ENCODE measurements around the gene SPATA6L.

DNA sequence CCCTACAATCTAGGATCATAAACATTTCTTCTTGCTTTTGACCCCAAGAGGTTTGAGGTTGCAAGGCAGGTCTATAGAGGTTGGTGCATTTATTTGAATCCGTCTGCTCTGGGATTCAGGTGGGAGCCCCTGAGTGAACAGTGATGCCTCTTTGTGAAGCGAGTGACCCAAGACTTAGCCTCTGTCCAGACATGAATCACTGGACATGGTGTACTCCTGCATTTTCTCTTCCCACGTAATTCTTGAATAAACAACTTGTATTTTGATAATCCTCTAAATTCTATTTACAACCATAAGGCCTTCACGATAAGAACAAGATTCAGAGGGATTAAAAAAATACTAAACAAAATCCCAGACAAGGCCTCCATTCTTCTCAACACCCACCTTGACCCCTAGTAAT is 71.7 kb downstream of the SPATA6L start:
- TF ChIP-seq, protein P1, sequence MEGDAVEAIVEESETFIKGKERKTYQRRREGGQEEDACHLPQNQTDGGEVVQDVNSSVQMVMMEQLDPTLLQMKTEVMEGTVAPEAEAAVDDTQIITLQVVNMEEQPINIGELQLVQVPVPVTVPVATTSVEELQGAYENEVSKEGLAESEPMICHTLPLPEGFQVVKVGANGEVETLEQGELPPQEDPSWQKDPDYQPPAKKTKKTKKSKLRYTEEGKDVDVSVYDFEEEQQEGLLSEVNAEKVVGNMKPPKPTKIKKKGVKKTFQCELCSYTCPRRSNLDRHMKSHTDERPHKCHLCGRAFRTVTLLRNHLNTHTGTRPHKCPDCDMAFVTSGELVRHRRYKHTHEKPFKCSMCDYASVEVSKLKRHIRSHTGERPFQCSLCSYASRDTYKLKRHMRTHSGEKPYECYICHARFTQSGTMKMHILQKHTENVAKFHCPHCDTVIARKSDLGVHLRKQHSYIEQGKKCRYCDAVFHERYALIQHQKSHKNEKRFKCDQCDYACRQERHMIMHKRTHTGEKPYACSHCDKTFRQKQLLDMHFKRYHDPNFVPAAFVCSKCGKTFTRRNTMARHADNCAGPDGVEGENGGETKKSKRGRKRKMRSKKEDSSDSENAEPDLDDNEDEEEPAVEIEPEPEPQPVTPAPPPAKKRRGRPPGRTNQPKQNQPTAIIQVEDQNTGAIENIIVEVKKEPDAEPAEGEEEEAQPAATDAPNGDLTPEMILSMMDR (conservative IDR thresholded peaks at IDR 0.05; ENCODE audit: low read length), result no peak
- TF ChIP-seq EZH2phosphoT487 (IDR thresholded peaks at IDR 0.05; ENCODE audit: borderline replicate concordance), result no peak

All from Loucy (cell line).